ENCODE data around the gene ORC5.
"Not testable (repeated sequence)": the region's sequence is repeated elsewhere in the genome, so short reads cannot be mapped to it uniquely, and the experiment has no call there.

DNA sequence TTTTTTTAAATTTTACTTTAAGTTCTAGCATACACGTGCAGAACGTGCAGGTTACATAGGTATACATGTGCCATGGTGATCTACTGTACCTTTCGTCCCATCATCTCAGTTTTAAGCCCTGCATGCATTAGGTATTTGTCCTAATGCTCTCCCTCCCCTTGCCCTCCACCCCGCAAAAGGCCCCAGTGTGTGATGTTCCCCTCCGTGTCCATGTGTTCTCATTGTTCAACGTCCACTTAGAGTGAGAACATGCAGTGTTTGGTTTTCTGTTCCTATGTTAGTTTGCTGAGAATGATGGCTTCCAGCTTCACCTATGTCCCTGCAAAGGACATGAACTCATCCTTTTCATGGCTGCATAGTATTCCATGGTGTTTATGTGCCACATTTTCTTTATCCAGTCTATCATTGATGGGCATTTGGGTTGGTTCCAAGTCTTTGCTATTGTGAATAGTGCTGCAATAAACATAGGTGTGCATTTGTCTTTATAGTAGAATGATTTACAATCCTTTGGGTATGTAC, 30.2 kb downstream of the ORC5 start:
- not testable (repeated sequence) for TF ChIP-seq POLR2A (IDR thresholded peaks at IDR 0.05)
- TF ChIP-seq, protein P1, sequence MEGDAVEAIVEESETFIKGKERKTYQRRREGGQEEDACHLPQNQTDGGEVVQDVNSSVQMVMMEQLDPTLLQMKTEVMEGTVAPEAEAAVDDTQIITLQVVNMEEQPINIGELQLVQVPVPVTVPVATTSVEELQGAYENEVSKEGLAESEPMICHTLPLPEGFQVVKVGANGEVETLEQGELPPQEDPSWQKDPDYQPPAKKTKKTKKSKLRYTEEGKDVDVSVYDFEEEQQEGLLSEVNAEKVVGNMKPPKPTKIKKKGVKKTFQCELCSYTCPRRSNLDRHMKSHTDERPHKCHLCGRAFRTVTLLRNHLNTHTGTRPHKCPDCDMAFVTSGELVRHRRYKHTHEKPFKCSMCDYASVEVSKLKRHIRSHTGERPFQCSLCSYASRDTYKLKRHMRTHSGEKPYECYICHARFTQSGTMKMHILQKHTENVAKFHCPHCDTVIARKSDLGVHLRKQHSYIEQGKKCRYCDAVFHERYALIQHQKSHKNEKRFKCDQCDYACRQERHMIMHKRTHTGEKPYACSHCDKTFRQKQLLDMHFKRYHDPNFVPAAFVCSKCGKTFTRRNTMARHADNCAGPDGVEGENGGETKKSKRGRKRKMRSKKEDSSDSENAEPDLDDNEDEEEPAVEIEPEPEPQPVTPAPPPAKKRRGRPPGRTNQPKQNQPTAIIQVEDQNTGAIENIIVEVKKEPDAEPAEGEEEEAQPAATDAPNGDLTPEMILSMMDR (IDR thresholded peaks at IDR 0.05): not testable (repeated sequence)

All from esophagus squamous epithelium (tissue), 4 donors.